ENCODE data around the gene OR13C9.
"Not testable (repeated sequence)": the region's sequence is repeated elsewhere in the genome, so short reads cannot be mapped to it uniquely, and the experiment has no call there.

OR13C9 gene, protein sequence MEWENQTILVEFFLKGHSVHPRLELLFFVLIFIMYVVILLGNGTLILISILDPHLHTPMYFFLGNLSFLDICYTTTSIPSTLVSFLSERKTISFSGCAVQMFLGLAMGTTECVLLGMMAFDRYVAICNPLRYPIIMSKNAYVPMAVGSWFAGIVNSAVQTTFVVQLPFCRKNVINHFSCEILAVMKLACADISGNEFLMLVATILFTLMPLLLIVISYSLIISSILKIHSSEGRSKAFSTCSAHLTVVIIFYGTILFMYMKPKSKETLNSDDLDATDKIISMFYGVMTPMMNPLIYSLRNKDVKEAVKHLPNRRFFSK

GRCh38 chr9:104618104-104618503 is at the start of gene OR13C9:
OR13C9 (minus strand) TSS chr9:104618204; CDS start chr9:104618204, 0 bp downstream.
- no peak for DNase-seq (ENCODE audit: low read depth)

- DNase-seq (ENCODE audit: low read depth): no peak
These were observed 40.6 kb upstream of the OR13C9 start for GRCh38 chr9:104658496-104659195.

GRCh38 chr9:104635456-104635855 is 17.5 kb upstream of the OR13C9 start:
- DNase-seq (ENCODE audit: low read depth): no peak

DNA sequence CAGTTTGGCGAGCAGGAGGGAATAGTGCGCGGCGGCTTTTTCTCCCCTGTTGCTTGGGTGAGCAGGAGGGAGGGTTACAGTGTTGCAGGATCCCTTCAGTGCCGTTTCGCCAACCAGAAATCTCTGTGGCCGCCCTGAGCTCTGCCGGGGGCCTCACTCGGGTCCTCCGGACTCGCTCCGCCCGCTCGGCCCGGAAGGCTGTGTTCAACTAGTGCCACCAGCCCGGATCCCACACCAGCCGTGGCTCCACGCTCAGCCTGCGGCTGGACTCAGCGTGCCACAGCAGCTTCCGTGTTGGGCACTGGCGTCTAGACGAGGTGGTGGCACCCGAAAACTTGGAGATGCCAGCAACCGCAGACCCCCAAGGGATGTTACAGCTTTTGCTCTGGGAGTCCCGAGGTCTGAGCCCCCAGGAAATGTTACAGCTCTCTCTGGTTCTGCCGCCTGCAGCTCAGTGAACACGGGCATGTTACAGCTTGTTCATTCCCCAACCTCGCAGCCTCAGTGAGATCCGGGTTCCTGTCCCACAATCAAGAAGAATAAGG is 16.0 kb upstream of the OR13C9 start:
- DNase-seq (ENCODE audit: low read depth): no peak

DNA sequence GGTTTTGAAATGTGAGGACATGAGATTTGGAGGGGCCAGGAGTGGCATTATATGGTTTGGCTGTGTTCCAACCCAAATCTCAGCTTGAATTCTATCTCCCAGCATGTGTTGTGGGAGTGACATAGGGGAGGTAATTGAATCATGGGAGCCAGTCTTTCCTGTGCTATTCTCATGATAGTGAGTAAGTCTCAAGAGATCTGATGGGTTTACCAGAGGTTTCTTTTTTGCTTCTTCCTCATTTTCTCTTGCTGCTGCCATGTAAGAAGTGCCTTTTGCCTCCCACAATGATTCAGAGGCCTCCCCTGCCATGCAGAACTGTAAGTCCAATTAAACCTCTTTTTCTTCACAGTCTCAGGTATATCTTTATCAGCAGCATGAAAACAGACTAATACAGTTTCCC is 8.0 kb upstream of the OR13C9 start:
- not testable (repeated sequence) for DNase-seq (ENCODE audit: low read depth)

- no peak for DNase-seq (ENCODE audit: low read depth)
These were observed 586 bp downstream of the OR13C9 start for GRCh38 chr9:104617418-104617817.

- DNase-seq (ENCODE audit: low read depth): no peak
These were observed 6.8 kb downstream of the OR13C9 start for GRCh38 chr9:104611213-104611612.

- no peak for DNase-seq (ENCODE audit: low read depth)
These were observed 9.7 kb downstream of the OR13C9 start for GRCh38 chr9:104608336-104608735.

DNA sequence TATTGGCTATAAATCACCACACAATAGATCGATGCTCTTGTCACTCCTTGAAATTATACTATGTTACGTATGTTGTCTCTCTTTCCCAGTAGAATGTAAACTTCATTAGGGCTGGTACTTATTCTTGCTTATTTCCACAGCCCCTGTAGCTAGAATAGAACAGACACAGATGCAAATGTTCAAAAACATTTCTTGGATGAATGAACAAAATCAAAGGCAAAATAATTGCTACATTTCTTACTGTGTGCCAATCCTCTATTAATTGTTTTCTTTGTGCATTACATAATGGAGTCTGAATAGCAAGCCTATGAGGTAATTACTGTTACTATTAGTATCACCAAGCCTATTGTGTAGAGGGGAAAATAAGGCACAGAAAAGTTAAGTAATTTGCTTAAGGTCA is 11.9 kb downstream of the OR13C9 start:
- no peak for DNase-seq (ENCODE audit: low read depth)

- not testable (repeated sequence) for DNase-seq (ENCODE audit: low read depth)
These were observed 12.5 kb downstream of the OR13C9 start, which contains the start of gene OR13C2 for GRCh38 chr9:104605527-104605926. OR13C2 (minus strand) TSS chr9:104605627; CDS start chr9:104605627, 0 bp downstream.

GRCh38 chr9:104604801-104605200 is 13.2 kb downstream of the OR13C9 start:
- DNase-seq (ENCODE audit: low read depth): no peak

- DNase-seq (ENCODE audit: low read depth): not testable (repeated sequence)
These were observed 18.7 kb downstream of the OR13C9 start, which contains the start of gene OR13C5 for GRCh38 chr9:104599313-104599712. OR13C5 (minus strand) TSS chr9:104599413; CDS start chr9:104599413, 0 bp downstream.

DNA sequence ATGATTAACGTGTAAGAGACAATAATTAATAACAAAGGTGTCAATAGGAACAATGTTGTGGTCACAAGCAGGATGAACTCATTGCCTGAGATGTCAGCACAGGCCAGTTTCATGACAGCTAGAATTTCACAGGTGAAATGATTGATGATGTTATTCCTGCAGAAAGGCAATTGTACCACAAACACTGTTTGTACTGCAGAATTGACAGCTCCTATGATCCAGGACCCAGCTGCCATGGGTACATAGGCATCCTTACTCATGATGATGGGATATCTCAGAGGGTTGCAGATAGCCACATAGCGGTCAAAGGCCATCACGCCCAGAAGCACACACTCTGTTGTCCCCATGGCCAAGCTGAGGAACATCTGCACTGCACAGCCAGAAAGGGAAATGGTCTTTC is 19.3 kb downstream of the OR13C9 start:
- DNase-seq (ENCODE audit: low read depth): not testable (repeated sequence)

DNA sequence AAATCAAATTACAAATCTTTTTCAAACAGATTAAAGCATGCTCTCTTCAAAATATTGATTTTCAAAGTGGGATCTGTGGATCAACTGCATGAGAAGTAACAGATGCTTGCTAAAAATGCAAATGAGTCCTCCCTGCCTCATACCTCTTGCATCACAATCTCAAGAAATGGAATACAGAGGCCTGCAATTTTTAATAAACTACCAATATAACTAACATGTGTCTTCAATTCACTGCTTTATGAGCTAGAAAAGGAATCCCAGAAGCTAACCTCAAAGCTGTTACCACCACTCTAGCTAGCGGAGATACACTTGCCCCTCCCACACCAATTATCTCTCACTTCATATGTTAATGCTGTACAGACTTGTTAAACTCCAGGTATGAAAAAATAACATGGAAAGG is 28.4 kb downstream of the OR13C9 start:
- DNase-seq (ENCODE audit: low read depth): no peak

DNA sequence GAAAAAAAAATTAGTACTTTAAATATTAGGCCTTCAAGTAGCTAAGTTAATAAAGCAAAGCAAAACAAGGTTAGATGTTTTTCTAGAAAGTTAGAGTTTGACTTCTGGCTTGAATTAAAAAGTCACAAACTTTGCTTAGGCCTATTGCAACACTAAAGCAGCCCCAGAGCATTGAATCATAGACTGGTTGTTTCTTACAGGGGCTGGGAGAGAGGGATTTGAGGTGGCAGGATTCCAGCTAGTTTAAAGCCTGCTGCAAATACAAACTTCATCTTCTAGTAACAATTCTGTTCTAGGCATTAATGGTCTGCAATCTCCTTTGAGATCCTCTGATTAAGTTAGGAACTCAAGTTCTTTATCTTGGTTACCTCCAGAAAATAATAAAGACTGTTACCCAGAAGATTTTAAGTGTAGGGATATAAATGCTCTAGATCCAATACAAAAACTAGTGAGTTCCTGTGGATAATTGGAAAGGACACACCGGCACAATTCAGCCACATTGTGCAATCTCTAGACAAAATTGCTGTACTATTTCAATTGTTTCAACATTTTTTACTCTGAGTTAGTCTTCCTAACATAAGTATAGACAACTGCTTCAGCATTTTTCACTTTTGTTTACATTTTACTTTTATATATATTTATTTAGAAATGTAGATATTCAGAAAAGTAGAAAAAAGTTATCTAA is 31.4 kb downstream of the OR13C9 start:
- DNase-seq (ENCODE audit: low read depth): no peak

DNA sequence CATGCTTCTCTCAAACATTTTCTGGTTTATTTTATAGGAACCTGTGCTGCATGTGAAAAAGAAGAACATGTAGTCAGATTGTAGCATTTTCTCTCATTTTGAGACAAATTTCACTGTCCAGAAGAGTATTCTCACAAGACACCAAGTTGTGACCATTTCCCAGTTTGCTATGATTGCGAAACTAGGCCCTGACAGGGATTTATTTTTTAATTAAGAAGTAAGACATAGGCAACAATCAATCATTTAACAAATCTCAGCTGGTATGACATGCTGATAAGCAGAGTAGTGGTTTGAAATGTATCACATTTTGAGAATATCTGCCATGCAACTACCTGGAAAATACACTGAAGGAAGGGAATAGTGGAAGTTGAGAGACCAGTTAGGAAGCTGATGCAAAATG is 37.4 kb downstream of the OR13C9 start:
- DNase-seq (ENCODE audit: low read depth): no peak

DNA sequence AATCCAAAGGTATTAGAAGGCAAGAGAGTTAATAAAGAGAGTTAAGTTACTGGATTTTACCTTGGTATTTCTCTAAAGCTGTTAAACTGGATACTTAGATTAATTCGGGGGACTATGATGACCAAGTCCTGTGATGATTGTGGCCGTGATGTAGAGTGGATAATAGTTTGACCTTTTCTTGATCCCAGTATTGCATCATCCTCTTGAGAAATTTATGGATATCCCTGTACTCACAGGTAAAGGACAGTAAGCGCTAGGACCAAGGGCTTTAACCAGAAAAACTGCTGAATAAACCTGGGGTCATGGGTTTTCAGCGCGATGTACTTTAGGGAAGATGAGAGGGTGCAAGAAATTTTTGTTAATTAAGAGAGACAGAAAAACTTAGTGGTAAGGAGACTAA is 40.7 kb downstream of the OR13C9 start:
- no peak for DNase-seq (ENCODE audit: low read depth)

- DNase-seq (ENCODE audit: low read depth): no peak
These were observed 42.5 kb downstream of the OR13C9 start for GRCh38 chr9:104575456-104575855.

DNA sequence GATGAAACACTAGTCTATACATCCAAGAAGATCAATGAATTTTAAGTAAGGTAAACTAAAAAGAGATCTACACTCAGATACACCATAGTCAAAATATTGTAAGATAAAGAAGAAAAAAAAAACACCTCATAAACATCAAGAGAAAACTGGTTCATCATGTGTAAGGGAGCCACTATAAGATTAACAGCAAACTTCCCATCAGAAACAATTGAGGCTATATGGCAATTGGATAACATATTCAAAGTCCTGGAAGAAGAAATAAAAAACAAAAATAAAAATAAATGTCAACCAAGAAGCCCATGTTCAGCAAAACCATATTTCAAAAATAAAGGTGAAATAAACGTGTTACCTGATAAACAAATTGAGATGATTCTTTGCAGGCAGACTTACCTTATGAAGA is 45.4 kb downstream of the OR13C9 start:
- no peak for DNase-seq (ENCODE audit: low read depth)

DNA sequence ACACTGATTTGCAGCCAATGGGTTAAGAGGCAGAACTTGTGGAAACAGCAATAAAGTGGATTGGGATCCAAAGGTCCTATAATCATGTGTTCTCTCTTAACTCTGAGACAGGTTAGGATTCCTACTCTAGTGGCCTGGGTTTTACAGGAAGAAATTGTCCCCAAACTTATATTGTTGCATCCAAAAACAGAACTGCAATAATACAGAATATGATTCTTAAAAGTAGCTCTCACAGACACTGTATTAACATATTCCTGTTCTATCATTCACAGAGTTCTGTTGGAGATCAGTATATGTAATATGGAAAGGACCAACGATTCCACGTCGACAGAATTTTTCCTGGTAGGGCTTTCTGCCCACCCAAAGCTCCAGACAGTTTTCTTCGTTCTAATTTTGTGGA is 49.1 kb downstream of the OR13C9 start, which contains the start of gene OR13C8:
TSS of gene OR13C8 (plus strand) at position 301 of the 400 bp plus-strand sequence. CDS start at position 301, 0 bp downstream.
- DNase-seq (ENCODE audit: low read depth): no peak

Measured in HS-27A (cell line).